Neutrophil (primary cell): ENCODE data around the gene SPP2.

Source experiments
- H3K27ac ChIP-seq: fragments of 200-600 bp; sonication (generic); 2 replicates; pipeline ENCODE4 v1.5.1; 2016; ENCODE audit warnings: mild to moderate bottlenecking, moderate library complexity
- H3K27me3 ChIP-seq: fragments of 200-600 bp; sonication (generic); 2 replicates; pipeline ENCODE4 v1.6.0; 2016; ENCODE audit warnings: mild to moderate bottlenecking
- H3K36me3 ChIP-seq: fragments of 200-600 bp; sonication (generic); 2 replicates; pipeline ENCODE4 v1.5.1; 2017
- H3K4me1 ChIP-seq, 2 experiments: fragments of 200-600 bp in 1 of 2; sonication (generic) in 1 of 2; 1 replicate in 1 of 2; 2 replicates in 1 of 2; pipeline versions ENCODE4 v1.5.1 to v1.6.1; 2013 to 2016; ENCODE audit warnings: low read depth in 1 of 2, low read length in 1 of 2, mild to moderate bottlenecking in 1 of 2, moderate library complexity in 1 of 2; ENCODE audit not compliant: control insufficient read depth in 1 of 2, insufficient read depth in 1 of 2
- H3K4me3 ChIP-seq, 2 experiments: fragments of 200-600 bp in 1 of 2; sonication (generic) in 1 of 2; 1 replicate in 1 of 2; 2 replicates in 1 of 2; pipeline ENCODE4 v1.5.1; 2013 to 2016; ENCODE audit warnings: low read depth in 1 of 2, low read length in 1 of 2, mild to moderate bottlenecking in 1 of 2, moderate library complexity in 1 of 2
- H3K9me3 ChIP-seq: fragments of 200-600 bp; sonication (generic); 2 replicates; pipeline ENCODE4 v1.5.1; 2016
- TF ChIP-seq, protein P1 (sequence below): fragments of 200-600 bp; sonication (generic); IDR thresholded peaks from 2 replicates; pipeline ENCODE4 v1.5.1; 2016; ENCODE audit warnings: antibody characterized with exemption

Gene SPP2, protein sequence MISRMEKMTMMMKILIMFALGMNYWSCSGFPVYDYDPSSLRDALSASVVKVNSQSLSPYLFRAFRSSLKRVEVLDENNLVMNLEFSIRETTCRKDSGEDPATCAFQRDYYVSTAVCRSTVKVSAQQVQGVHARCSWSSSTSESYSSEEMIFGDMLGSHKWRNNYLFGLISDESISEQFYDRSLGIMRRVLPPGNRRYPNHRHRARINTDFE

DNA sequence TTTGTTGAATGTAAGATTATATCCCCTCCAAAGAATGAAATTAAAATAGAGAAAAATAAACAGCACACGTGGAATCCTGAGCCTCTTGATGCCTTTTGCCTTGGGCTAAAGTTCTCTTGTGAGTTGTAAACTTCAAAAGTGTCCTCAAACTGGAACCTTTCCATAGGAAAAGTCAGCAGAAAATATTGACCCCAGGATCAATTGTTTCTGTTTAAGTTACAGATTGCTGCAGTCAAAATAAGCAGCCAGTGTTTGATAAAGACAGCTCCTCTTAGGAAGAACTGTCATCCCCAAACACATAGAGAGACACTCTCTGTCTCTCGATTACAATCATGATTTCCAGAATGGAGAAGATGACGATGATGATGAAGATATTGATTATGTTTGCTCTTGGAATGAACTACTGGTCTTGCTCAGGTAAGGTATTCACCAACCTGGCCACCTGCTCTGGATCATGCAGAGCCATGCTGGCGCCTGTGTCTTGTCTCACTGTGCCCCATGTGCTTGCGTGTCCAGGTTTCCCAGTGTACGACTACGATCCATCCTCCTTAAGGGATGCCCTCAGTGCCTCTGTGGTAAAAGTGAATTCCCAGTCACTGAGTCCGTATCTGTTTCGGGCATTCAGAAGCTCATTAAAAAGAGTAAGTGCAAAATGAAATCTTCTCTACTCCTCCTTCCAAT lies at the start of gene SPP2:
Gene SPP2, plus strand, starts transcription at position 248 of the 681 bp plus-strand sequence. Its CDS starts 85 bp downstream, at position 333.
- Histone ChIP-seq H3K36me3 (no peaks in the 10 kb centered on the region), H3K4me3 (no peak within 1 kb of the TSS), H3K27me3 (peaks cover 4% of the 10 kb centered on the region), H3K4me1 (no peaks in the 10 kb centered on the region), H3K9me3 (no peaks in the 10 kb centered on the region), H3K27ac (no peak within 1 kb of the TSS)
- TF ChIP-seq, protein P1, sequence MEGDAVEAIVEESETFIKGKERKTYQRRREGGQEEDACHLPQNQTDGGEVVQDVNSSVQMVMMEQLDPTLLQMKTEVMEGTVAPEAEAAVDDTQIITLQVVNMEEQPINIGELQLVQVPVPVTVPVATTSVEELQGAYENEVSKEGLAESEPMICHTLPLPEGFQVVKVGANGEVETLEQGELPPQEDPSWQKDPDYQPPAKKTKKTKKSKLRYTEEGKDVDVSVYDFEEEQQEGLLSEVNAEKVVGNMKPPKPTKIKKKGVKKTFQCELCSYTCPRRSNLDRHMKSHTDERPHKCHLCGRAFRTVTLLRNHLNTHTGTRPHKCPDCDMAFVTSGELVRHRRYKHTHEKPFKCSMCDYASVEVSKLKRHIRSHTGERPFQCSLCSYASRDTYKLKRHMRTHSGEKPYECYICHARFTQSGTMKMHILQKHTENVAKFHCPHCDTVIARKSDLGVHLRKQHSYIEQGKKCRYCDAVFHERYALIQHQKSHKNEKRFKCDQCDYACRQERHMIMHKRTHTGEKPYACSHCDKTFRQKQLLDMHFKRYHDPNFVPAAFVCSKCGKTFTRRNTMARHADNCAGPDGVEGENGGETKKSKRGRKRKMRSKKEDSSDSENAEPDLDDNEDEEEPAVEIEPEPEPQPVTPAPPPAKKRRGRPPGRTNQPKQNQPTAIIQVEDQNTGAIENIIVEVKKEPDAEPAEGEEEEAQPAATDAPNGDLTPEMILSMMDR, result no peak

DNA sequence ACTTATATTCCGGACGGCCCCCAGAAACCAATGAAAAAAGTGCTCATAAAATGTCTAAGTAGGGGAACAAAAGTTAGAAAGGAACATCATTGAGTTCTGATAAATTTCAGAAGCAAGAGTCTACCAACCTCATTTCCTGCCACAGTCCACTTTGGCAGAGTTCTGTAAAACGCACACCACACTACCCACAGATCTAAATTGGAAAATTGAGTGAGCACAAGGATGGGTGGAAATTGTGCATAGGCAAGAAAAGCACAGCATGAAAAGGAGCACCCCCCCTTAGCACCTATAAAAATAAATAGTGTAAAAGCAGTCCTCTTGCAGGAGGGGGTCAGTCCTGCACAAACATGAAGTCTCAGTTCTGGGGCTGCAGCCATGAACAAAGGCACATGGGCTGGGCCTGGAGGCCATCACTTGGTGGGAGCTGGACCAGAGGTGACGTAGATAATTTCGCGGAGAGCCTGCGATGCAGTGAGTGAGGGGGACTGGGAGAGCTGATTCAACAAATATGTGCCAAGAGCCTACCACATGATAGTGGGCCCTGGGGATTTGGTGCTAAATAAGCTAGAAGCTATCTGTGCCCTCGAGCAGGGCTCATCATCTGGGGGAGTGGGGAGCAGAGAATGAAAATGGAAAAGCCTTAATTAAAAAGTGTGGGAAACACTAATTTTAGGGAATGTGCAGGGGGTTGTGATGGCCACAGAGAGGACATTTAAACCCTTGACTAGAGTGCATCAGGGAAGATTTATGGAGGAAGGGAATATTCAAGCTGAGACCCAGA lies 48.9 kb upstream of the SPP2 start:
- no peaks in the 10 kb centered on the region for H3K4me1 ChIP-seq
- TF ChIP-seq, protein P1, result no peak
- H3K36me3 ChIP-seq, result no peaks in the 10 kb centered on the region
- H3K9me3 ChIP-seq, result no peaks in the 10 kb centered on the region
- H3K27me3 ChIP-seq, result peaks cover 27% of the 10 kb centered on the region
- no peak overlapping the region for H3K4me3 ChIP-seq
- no peak overlapping the region for H3K27ac ChIP-seq

DNA sequence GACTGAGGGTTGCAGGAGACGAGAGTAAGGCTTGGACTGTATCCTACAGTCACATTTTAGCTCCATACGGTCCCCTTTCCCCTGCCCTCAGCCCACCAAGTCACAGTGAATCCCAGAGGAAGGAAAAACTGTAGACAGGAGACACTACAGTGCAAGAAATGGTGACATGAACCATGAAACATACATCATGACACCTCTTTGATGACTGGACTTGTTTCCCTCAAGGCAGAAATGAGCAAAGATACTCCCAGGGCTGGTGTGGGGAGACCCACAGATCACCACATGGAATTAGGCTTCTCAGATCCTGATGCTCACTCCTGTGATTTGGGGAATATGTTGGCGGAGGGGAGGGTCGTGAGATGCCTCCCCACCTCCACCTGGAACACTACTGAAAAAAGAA lies 48.2 kb upstream of the SPP2 start:
- H3K27ac ChIP-seq, result no peak overlapping the region
- no peaks in the 10 kb centered on the region for H3K4me1 ChIP-seq
- H3K9me3 ChIP-seq, result no peaks in the 10 kb centered on the region
- TF ChIP-seq, protein P1, result no peak
- H3K36me3 ChIP-seq, result no peaks in the 10 kb centered on the region
- H3K4me3 ChIP-seq, result no peak overlapping the region
- H3K27me3 ChIP-seq, result peaks cover 27% of the 10 kb centered on the region

DNA sequence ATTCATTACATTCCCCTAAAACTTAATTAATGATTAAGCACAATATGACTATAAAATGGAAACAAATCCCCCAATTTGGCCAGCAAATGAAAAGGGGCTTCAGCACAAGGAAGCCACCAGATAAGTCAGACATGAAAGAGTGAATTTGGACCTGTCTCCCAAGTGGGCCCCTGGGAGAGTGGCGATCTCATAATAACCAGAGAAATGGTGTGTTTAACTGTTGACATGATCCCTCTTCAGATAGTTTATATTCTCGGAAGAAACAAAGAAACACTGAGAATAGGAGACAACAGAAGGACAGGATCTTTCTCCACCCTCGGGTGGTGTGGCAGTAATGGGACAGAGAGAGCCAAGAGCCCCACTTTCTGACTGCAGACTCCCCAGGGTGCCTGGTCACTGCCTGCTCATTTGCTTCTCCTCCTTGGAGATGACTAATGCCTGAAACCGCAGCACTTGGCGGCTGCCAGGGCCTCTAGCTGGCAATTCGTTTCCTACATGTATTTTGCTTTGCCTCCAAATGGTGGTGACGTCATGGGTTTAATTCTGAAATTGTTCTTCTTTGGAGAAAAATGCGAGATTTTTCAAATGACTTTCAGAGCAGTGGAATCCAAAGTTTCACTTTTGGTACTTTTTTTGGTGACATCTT lies 46.4 kb upstream of the SPP2 start:
- H3K4me1 ChIP-seq, result no peaks in the 10 kb centered on the region
- TF ChIP-seq, protein P1, result no peak
- no peak overlapping the region for H3K4me3 ChIP-seq
- peaks cover 27% of the 10 kb centered on the region for H3K27me3 ChIP-seq
- H3K36me3 ChIP-seq, result no peaks in the 10 kb centered on the region
- no peak overlapping the region for H3K27ac ChIP-seq
- no peaks in the 10 kb centered on the region for H3K9me3 ChIP-seq

DNA sequence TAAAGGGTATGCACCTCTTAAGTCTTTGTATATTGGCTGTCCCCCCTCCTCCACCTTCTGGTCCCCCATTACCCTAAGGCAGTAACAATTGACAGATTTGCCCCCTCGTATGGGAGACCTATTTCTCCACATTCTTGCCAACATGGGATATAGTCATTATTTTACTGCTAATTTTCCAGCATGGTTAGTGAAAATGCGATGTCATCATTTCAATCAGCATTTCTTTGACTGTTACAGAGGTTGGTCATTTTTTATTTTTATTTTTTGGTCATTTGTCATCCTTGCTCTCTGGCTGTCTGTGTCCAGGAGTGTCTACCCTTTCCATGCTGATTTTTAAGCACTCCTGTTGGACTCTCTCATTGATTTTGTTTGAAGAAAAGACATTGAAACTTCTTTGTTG lies 45.4 kb upstream of the SPP2 start:
- H3K36me3 ChIP-seq, result no peaks in the 10 kb centered on the region
- TF ChIP-seq, protein P1, result no peak
- H3K27ac ChIP-seq, result no peak overlapping the region
- H3K9me3 ChIP-seq, result no peaks in the 10 kb centered on the region
- H3K4me1 ChIP-seq, result no peaks in the 10 kb centered on the region
- H3K4me3 ChIP-seq, result no peak overlapping the region
- H3K27me3 ChIP-seq, result peaks cover 32% of the 10 kb centered on the region
